ENCODE results near the gene USP36. TPM values are rescaled to one million over a fixed set of nuclear protein-coding genes. Genes with fewer than 3 reads are reported as not detected.

Gene USP36
- total RNA-seq, 4 donors from 2014 or later: 36.7 to 63.6 (median 45.2) TPM

GRCh38 chr17:78802459-78802858 is 38.2 kb downstream of the USP36 start:
- intact Hi-C loops (cut with DNase I; ENCODE audit: low total_unique reads): no loop called here
- DNase-seq (ENCODE audit: low spot score in 2 of 2): no peak
- H3K4me3 ChIP-seq (ENCODE audit: low read depth, poor library complexity, severe bottlenecking): no peak overlapping the region
- no peak for TF ChIP-seq POLR2A (IDR thresholded peaks at IDR 0.05)
- no peak for TF ChIP-seq CTCF (IDR thresholded peaks at IDR 0.05)
- WGBS, 2 donors: 93 to 94% methylated on average over 14 of the region's 14 CpGs

GRCh38 chr17:78802008-78802407 is 38.6 kb downstream of the USP36 start:
- 90 to 92% methylated on average over 19 to 30 of the region's 30 CpGs for WGBS, 2 donors
- DNase-seq (ENCODE audit: low spot score in 2 of 2): no peak
- TF ChIP-seq CTCF (IDR thresholded peaks at IDR 0.05) (no peak), POLR2A (IDR thresholded peaks at IDR 0.05) (no peak)
- intact Hi-C loops (cut with DNase I; ENCODE audit: low total_unique reads): no loop called here
- H3K4me3 ChIP-seq (ENCODE audit: low read depth, poor library complexity, severe bottlenecking): no peak overlapping the region

- DNase-seq (ENCODE audit: low spot score in 2 of 2): no peak
- no peak overlapping the region for H3K4me3 ChIP-seq (ENCODE audit: low read depth, poor library complexity, severe bottlenecking)
- 85 to 90% methylated on average over 12 to 18 of the region's 18 CpGs for WGBS, 2 donors
- intact Hi-C loops (cut with DNase I; ENCODE audit: low total_unique reads): no loop called here
- TF ChIP-seq CTCF (IDR thresholded peaks at IDR 0.05) (no peak), POLR2A (IDR thresholded peaks at IDR 0.05) (no peak)
These were observed 40.3 kb downstream of the USP36 start for GRCh38 chr17:78800132-78800931.

DNA sequence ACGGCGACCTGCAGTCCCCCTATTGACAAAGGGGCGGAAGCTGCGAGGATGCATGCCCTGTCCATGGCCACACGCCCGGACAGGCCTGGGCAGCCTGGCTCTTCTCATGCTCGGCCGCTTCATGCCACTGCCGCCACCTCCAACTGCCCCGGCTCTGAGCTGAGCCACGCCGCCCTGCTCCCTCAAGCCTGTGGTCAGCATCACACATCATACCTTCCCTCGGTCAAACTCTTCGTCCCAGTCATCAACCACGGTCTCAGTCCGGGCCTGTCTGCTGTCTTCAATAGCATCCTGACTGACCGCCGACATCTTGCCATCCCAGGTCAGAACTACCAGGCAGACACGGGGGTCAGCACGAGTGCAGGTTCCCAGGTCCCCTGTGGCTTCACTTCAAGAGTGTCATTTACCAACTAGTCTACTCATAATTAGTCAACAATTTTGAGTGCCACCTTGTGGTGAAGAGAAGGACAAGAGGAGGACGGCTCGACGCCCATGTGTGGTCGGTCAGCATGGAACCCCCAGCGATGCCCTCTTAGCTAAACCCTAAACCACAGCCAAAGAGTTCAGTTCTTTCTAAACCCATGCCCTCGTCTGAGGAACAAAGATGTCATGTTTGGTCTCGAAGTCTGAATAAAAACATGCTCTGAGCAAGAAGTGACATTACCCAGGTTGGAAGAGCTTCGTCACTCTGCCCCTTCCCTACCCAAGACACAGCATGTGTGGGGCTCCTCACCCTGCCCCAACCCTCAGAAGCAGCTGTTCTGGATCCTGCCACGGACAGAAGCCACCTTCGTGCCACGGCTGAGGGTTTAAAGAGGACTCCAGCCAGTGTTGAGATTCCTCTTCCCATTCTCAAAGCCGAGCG is 41.7 kb downstream of the USP36 start:
- intact Hi-C loops (cut with DNase I; ENCODE audit: low total_unique reads): no loop called here
- H3K4me3 ChIP-seq (ENCODE audit: low read depth, poor library complexity, severe bottlenecking): no peak overlapping the region
- TF ChIP-seq CTCF (IDR thresholded peaks at IDR 0.05): no peak
- no peak for TF ChIP-seq POLR2A (IDR thresholded peaks at IDR 0.05)
- no peak for DNase-seq (ENCODE audit: low spot score in 2 of 2)
- WGBS, 2 donors: 81 to 82% methylated on average over 33 of the region's 33 CpGs

DNA sequence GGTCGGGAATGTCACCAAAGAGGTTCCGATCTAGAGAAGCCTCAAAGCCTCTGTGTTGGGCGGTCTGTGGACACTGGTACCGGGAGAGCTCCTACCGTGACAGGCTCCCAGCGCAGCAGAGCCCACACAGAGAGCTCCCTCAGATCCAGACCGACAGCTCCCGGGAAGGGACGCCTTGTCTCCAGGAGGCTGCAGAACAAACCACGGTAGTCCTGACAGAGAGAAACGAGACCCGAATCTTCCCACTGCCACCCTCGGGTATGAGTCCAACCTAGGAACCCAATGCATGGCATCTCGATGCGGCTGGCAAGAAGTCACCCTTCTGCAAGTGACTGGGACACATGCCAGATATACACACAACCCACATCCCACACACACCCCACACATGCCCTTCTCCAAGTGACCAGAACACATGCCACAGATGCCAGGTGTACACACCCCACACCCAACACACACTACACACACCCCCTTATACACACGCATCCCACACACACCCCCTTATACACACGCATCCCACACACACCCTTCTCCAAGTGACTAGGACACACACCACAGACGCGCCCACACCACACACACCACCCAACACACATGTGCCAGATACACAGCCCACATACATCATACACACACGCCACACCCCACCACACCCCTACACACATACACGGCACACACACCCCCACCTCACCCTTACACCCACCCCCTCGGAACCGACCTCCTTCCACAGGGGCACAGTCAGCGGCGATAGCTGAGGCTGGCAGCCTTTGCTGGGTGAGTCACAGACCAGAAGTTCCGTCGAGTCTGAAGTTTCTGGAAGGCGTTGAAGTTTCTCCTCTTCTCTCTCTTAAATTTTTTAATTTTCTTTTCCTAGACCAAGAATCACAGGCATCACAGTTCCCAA is 42.7 kb downstream of the USP36 start:
- DNase-seq (ENCODE audit: low spot score in 2 of 2): no peak
- 79 to 85% methylated on average over 28 of the region's 28 CpGs for WGBS, 2 donors
- intact Hi-C loops (cut with DNase I; ENCODE audit: low total_unique reads): no loop called here
- H3K4me3 ChIP-seq (ENCODE audit: low read depth, poor library complexity, severe bottlenecking): no peak overlapping the region
- no peak for TF ChIP-seq CTCF (IDR thresholded peaks at IDR 0.05)
- no peak for TF ChIP-seq POLR2A (IDR thresholded peaks at IDR 0.05)

Measured in lower leg skin (tissue), 4 donors.